A549 (cell line): ENCODE results near the gene SNX27.
A peak's percentile ranks its signal among the peaks of the same experiment; 100 is the strongest.

Experiments
- CTCF ChIP-seq: fragments of >200 bp; sonication (Bioruptor Twin); formaldehyde crosslinking; IDR thresholded peaks from 3 replicates; pipeline ENCODE4 v1.5.1; 2016
- MYC ChIP-seq: IDR thresholded peaks from 2 replicates; pipeline ENCODE4 v1.6.1; 2012; ENCODE audit warnings: mild to moderate bottlenecking, inconsistent platforms, low read length, improper control_type of control experiment, borderline replicate concordance
- POLR2A ChIP-seq: IDR thresholded peaks from 2 replicates; pipeline ENCODE4 v1.6.1; 2012; ENCODE audit warnings: mild to moderate bottlenecking, low read length
- POLR2AphosphoS2 ChIP-seq: conservative IDR thresholded peaks from 2 replicates; pipeline ENCODE4 v1.6.1; 2012; ENCODE audit warnings: low read length, improper control_type of control experiment, inconsistent platforms
- RARB ChIP-seq: fragments of 250-450 bp; sonication (Bioruptor Pico); IDR thresholded peaks from 2 replicates; pipeline ENCODE4 v1.8.0; 2021; ENCODE audit warnings: mild to moderate bottlenecking, moderate library complexity
- SREBF2 ChIP-seq: fragments of 450-650 bp; IDR thresholded peaks from 2 replicates; pipeline ENCODE4 v1.6.1; 2014; ENCODE audit warnings: mild to moderate bottlenecking, moderate library complexity
- TF ChIP-seq, protein P1 (sequence below): IDR thresholded peaks from 2 replicates; pipeline ENCODE4 v1.6.1; 2012

- TF ChIP-seq CTCF (peak; percentile 91), MYC (no peak), SREBF2 (no peak), POLR2AphosphoS2 (no peak), POLR2A (no peak), RARB (CRISPR knock-in tag) (no peak)
- TF ChIP-seq, protein P1, sequence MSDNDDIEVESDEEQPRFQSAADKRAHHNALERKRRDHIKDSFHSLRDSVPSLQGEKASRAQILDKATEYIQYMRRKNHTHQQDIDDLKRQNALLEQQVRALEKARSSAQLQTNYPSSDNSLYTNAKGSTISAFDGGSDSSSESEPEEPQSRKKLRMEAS = peak; percentile 66
Measured at GRCh38 chr1:151594143-151594625, 17.7 kb upstream of the SNX27 start.
